Esophagus muscularis mucosa (tissue), 4 donors: ENCODE data around the gene UBE2O. TPM values are rescaled to one million over a fixed set of nuclear protein-coding genes. Genes with fewer than 3 reads are reported as not detected.

ENCODE experiments used
- DNase-seq: peaks from one replicate; pipeline ENCODE4 v3.0.0-alpha.2; 2017; ENCODE audit errors: extremely low spot score
- H3K27ac ChIP-seq, 4 donors: fragments of 200-600 bp; sonication (generic); replicated peaks in 1 of 4; 1 replicate in 3 of 4; 2 replicates in 1 of 4; pipeline ENCODE4 v1.5.1; 2016 to 2019; ENCODE audit warnings: mild to moderate bottlenecking in 1 of 4
- H3K27me3 ChIP-seq, 4 donors: fragments of 200-600 bp; sonication (generic); one replicate each; pipeline versions ENCODE4 v1.5.1 to v1.6.0; 2016 to 2019
- H3K36me3 ChIP-seq, 4 donors: fragments of 200-600 bp; sonication (generic); one replicate each; pipeline ENCODE4 v1.5.1; 2016 to 2019
- H3K4me1 ChIP-seq, 4 donors: fragments of 200-600 bp; sonication (generic); one replicate each; pipeline ENCODE4 v1.5.1; 2016 to 2019
- H3K4me3 ChIP-seq, 4 donors: fragments of 200-600 bp; sonication (generic); 1 replicate in 2 of 4; 2 replicates in 2 of 4; pipeline ENCODE4 v1.5.1; 2016 to 2019; ENCODE audit warnings: mild to moderate bottlenecking in 4 of 4, moderate library complexity in 1 of 4
- H3K9me3 ChIP-seq, 4 donors: fragments of 200-600 bp; sonication (generic); 1 replicate in 3 of 4; 2 replicates in 1 of 4; pipeline ENCODE4 v1.5.1; 2016 to 2019
- EP300 ChIP-seq: sonication (generic); formaldehyde crosslinking; IDR thresholded peaks from one replicate; pipeline ENCODE4 v1.6.1; 2017; ENCODE audit warnings: antibody characterized with exemption
- POLR2A ChIP-seq: fragments of 450-650 bp; IDR thresholded peaks from one replicate; pipeline ENCODE4 v1.6.1; 2017; ENCODE audit warnings: antibody characterized with exemption, moderate library complexity, mild to moderate bottlenecking, low read depth
- POLR2AphosphoS5 ChIP-seq, 2 donors: sonication (generic); formaldehyde crosslinking; IDR thresholded peaks; one replicate each; pipeline ENCODE4 v1.6.1; 2017; ENCODE audit warnings: antibody characterized with exemption in 2 of 2
- WGBS: methylation state at CpG from one replicate; pipeline ENCODE4 v1.1.5; 2018; 5-methylcytosine and 5-hydroxymethylcytosine counted together
- intact Hi-C: fragments of 100-400 bp; cut with DNase I; formaldehyde crosslinking; loops from one replicate; pipeline ENCODE4 v1.15.1; 2023
- total RNA-seq, 4 donors: library from RNA; depleted of rRNA; stranded (reverse); fragments of >200 nt; gene quantifications; one replicate each; pipeline versions ENCODE4 v1.1.0 to v1.2.1, GENCODE V29; 2016
- TF ChIP-seq, protein P1 (sequence below), 3 experiments: fragments of 200-600 bp in 2 of 3; fragments of 450-650 bp in 1 of 3; sonication (generic) in 2 of 3; IDR thresholded peaks; one replicate each; pipeline ENCODE4 v1.5.1; 2017 to 2019; ENCODE audit warnings: antibody characterized with exemption in 3 of 3, mild to moderate bottlenecking in 2 of 3, moderate library complexity in 1 of 3

The UBE2O gene
- total RNA-seq, 4 donors from 2014 or later, result 14.1 to 21.7 (median 19.0) TPM

DNA sequence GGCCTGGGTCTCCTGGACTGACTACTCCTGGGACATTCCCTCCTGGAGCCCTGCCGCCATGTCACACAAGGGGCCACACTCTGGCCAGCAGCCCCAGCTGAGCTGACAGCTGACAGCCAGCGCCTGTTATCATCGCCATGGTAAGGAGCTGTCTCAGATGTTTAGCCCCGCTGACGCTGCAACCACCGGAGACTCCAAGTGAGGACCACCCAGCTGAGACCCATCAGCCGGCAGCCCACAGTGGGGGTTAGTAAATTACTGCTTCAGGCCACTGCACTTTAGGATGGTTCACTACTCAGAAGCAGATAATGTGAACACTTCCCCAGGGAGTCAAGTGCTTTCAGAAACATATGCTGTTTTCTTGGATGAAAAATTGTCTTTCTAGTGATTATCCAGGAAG, 83.1 kb downstream of the UBE2O start:
- no peak for TF ChIP-seq POLR2AphosphoS5 (IDR thresholded peaks at IDR 0.05)
- TF ChIP-seq, protein P1, sequence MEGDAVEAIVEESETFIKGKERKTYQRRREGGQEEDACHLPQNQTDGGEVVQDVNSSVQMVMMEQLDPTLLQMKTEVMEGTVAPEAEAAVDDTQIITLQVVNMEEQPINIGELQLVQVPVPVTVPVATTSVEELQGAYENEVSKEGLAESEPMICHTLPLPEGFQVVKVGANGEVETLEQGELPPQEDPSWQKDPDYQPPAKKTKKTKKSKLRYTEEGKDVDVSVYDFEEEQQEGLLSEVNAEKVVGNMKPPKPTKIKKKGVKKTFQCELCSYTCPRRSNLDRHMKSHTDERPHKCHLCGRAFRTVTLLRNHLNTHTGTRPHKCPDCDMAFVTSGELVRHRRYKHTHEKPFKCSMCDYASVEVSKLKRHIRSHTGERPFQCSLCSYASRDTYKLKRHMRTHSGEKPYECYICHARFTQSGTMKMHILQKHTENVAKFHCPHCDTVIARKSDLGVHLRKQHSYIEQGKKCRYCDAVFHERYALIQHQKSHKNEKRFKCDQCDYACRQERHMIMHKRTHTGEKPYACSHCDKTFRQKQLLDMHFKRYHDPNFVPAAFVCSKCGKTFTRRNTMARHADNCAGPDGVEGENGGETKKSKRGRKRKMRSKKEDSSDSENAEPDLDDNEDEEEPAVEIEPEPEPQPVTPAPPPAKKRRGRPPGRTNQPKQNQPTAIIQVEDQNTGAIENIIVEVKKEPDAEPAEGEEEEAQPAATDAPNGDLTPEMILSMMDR (IDR thresholded peaks at IDR 0.05), result no peak
- no peak for TF ChIP-seq EP300
- TF ChIP-seq POLR2A, result no peak
- Histone ChIP-seq H3K27me3 (peaks cover 0 to 7% (median 0%) of the 10 kb centered on the region in 4 donors), H3K36me3 (no peaks in the 10 kb centered on the region), H3K9me3 (no peaks in the 10 kb centered on the region), H3K4me3 (no peak overlapping the region), H3K27ac (peak overlapping the region; percentile 27 to 67 (median 54)), H3K4me1 (peaks cover 12 to 24% (median 19%) of the 10 kb centered on the region in 4 donors)
- WGBS, result 66% methylated on average over 7 of the region's 7 CpGs
- no peak for DNase-seq
- intact Hi-C loops, result no loop called here

DNA sequence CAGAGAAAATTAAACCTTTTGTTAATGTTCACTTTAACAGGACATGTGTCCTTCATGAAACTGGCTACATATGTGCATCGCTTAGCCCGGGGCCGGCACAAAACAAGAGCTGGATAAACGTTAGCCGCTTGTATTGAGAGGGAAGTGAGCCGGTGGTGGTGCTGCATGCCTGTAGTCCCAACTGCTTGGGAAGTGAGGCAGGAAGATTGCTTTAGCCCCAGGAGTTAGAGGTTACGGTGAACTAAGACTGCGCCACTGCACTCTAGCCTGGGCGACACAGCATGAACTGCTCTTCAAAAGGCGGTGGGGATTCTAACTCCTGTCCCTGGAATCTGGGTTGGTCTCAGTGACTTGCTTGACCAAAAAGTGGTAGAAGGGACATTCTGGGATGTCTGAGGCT, 83.6 kb downstream of the UBE2O start:
- intact Hi-C loops, result no loop called here
- no peaks in the 10 kb centered on the region for H3K36me3 ChIP-seq
- no peak overlapping the region for H3K4me3 ChIP-seq
- peaks cover 12 to 24% (median 19%) of the 10 kb centered on the region in 4 donors for H3K4me1 ChIP-seq
- WGBS, result 72% methylated on average over 10 of the region's 10 CpGs
- DNase-seq, result no peak
- H3K27me3 ChIP-seq, result peaks cover 0 to 9% (median 0%) of the 10 kb centered on the region in 4 donors
- no peaks in the 10 kb centered on the region for H3K9me3 ChIP-seq
- TF ChIP-seq POLR2AphosphoS5 (IDR thresholded peaks at IDR 0.05) (no peak), POLR2A (no peak), EP300 (no peak)
- TF ChIP-seq, protein P1 (IDR thresholded peaks at IDR 0.05), result no peak
- peak overlapping the region in 1 of 4 donors; percentile 57 for H3K27ac ChIP-seq

DNA sequence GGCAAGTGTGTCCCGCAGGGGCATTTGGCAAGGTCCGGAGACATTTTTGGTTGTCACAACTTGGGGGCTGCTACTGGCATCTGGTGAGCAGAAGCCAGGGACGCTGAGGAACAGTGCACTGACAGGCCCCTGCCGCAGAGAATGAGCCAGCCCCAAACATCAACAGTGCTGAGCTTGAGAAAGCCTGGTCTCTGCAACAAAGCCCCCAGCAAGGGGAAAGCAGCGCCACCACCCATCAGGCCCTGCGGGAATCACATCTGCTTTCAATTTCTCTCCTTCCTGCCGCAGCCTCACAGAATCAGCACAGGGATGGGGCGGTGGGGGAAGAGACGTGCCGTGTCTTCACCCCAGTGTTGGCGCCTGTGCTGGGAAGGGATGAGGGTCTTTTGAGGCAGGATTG, 84.4 kb downstream of the UBE2O start:
- H3K27ac ChIP-seq, result no peak overlapping the region
- peaks cover 12 to 24% (median 19%) of the 10 kb centered on the region in 4 donors for H3K4me1 ChIP-seq
- DNase-seq, result no peak
- intact Hi-C loops, result no loop called here
- H3K27me3 ChIP-seq, result peaks cover 0 to 12% (median 0%) of the 10 kb centered on the region in 4 donors
- no peaks in the 10 kb centered on the region for H3K9me3 ChIP-seq
- TF ChIP-seq POLR2AphosphoS5 (IDR thresholded peaks at IDR 0.05), result no peak
- TF ChIP-seq EP300, result no peak
- no peak for TF ChIP-seq POLR2A
- TF ChIP-seq, protein P1 (IDR thresholded peaks at IDR 0.05), result no peak
- no peaks in the 10 kb centered on the region for H3K36me3 ChIP-seq
- no peak overlapping the region for H3K4me3 ChIP-seq
- 68% methylated on average over 7 of the region's 11 CpGs for WGBS

DNA sequence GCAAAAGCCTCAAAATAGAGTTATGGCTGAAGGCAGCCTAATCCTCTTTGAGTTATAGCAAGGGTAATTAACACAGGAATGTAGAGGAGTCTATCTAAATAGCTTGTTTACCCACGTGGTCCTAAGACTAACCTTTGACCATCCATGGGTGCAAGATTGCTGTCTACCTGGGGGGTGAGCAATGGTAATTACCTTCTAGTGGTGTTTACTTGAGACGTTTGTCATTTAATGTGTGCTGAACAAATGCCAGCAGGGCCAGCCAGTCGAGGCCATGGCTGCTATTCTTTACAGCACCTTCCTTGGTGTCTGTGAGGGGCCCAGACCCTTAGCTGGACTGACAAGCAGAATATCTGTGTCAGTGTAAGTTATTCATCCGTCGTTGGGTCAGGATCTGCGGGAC, 85.3 kb downstream of the UBE2O start:
- WGBS, result 68% methylated on average over 2 of the region's 6 CpGs
- TF ChIP-seq EP300 (no peak), POLR2AphosphoS5 (IDR thresholded peaks at IDR 0.05) (no peak), POLR2A (no peak)
- TF ChIP-seq, protein P1 (IDR thresholded peaks at IDR 0.05), result no peak
- peaks cover 0 to 12% (median 0%) of the 10 kb centered on the region in 4 donors for H3K27me3 ChIP-seq
- DNase-seq, result no peak
- H3K4me3 ChIP-seq, result no peak overlapping the region
- H3K9me3 ChIP-seq, result no peaks in the 10 kb centered on the region
- H3K4me1 ChIP-seq, result peaks cover 14 to 32% (median 20%) of the 10 kb centered on the region in 4 donors
- H3K27ac ChIP-seq, result no peak overlapping the region
- intact Hi-C loops, result no loop called here
- no peaks in the 10 kb centered on the region for H3K36me3 ChIP-seq

DNA sequence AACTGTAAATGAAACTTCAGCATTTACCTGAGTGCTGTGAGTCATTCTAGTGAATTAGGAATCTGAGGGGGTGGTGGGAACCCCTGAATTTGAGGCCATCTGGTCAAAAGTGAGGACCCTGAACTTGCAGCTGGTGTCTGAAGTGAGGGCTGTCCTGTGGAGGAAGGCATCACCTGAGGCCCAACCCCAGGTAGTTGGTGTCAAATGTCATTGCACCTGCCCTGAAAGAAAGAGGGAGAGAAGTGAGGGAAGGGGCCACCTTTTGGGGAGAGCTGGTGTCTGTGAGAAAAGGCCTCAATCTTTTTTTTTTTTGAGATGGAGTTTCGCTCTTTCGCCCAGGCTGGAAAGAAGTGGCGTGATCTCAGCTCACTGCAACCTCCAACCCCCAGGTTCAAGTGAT, 86.7 kb downstream of the UBE2O start:
- WGBS, result no CpG with 5 or more reads among the region's 3 CpGs
- TF ChIP-seq, protein P1 (IDR thresholded peaks at IDR 0.05), result no peak
- TF ChIP-seq POLR2AphosphoS5 (IDR thresholded peaks at IDR 0.05) (no peak), EP300 (no peak), POLR2A (no peak)
- Histone ChIP-seq H3K36me3 (no peaks in the 10 kb centered on the region), H3K4me3 (no peak overlapping the region), H3K27me3 (peaks cover 0 to 12% (median 0%) of the 10 kb centered on the region in 4 donors), H3K4me1 (peaks cover 24 to 37% (median 29%) of the 10 kb centered on the region in 4 donors), H3K27ac (no peak overlapping the region), H3K9me3 (no peaks in the 10 kb centered on the region)
- intact Hi-C loops, result no loop called here
- no peak for DNase-seq
